HG02884 (cell line): Measurements from ENCODE around the gene KRT33B.
"Not testable (repeated sequence)": the region's sequence is repeated elsewhere in the genome, so short reads cannot be mapped to it uniquely, and the experiment has no call there.

Experiments used
- ATAC-seq: cut with Tn5 transposase; IDR thresholded peaks from one replicate; pipeline ENCODE4 v1.9.1; 2021; ENCODE audit warnings: mild to moderate bottlenecking, moderate library complexity; ENCODE audit not compliant: unreplicated experiment

KRT33B gene

DNA sequence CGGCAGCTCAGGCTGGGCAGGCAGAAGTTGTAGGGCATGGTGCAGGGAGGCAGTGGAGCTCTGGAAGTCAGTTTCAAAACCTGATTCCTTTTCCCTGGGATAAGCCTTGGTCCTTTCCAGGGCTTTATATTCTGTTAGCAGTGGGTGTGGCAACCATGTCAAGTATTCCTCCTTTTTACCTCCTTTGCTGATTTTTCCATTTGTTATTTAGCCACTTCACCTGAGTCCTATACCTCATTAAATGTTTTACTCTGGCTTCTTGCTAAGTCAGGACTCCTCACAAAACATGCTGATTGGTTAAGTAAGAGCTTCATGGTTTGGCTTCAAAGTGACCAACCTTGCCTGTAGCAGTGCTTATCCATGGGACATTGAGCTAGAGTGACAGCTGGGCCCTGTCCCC, at the start of gene KRT33B:
Gene KRT33B (minus strand): TSS at position 101 of the 400 bp plus-strand sequence. CDS start 63 bp downstream, at position 38.
- ATAC-seq: no peak

DNA sequence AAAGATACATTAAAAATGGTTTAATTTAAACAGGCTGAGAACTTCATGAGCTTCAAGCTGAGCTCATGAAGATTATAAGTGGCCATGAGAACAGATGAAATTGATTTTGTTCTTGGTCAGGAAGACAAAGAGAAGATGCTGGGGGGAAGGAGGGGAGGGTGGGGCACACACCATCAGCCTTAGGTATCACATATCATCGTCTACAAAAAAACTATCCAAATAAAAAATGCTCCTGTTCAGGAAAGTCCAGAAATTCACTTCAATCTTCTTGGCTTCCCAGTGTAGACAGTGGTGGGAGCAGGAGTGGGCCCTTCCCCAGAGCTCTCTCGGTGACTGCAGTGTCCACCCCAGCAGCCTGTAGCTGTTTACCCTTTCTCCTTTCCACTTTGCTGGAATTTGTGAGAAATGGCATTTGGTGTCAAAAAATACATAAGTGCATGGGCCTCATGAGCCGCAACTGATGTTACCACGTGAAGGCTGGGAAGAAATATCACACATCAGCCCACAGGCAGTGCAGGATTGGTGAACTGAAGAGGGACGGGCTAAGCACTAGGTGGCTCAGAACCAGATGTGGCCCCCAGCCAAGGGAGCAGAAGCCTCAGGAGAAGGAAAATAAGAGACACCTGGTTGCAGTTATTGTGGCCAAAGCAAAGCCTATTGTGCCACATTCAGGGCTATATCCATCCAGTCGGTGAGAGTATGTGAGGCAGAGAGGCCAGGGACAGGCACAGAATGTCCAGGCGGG, 48.7 kb upstream of the KRT33B start:
- no peak for ATAC-seq

DNA sequence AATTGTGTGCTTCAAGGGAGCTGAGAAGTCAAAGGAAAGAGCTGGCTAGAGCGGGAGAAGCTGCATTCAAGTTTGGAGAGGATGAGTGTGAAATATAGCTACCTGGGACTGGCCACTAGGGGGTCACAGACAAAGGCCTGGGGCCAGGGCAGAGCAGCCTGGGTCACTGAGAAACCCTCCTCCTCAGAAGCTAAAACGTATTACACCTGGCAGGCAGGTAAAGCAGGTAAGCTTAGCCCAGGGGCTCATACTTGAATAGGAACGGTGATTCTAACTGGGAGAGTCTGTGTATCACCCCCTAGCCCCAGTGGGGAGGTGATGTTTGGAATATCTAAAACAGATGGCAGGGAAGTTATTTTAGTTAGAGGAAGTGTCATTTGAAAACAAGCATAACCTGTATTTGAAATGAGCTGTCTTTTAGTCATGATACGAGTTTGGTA, 48.0 kb upstream of the KRT33B start:
- no peak for ATAC-seq

DNA sequence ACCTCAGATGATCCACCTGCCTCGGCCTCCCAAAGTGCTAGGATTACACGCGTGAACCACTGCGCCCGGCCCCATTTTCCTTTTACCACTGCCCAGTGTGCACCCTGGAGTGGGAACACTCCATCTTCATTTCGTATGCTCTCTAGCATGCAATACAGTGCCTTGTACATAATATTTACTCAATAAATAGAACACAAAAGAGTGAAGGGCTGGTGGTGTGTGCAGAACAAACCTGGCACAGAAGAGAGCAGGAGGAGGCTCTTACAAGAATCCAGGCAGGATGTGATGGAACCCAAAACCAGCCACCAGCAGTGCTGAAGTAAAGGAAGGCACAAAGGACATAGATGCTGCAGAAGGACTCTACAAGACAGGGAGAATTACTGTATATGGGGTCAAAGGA, 47.5 kb upstream of the KRT33B start:
- no peak for ATAC-seq

DNA sequence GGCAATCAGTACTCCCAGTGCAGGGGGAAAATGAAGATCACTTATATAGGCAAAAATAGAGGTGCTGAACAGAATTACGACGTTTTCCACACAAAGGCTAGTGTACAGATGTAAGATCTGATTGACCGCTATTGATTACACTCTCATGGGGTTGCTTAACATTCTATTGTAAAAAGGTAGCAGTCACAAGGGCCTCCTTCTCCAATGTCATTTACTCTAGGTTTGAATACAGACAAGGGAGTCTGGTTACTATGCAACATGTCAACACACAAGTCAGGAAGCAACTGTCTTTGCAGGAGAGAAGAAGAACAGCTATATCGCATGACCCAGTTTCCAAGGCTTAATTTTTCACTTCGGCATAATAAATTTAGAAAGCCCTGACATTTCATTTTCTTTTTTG, 46.9 kb upstream of the KRT33B start:
- no peak for ATAC-seq

DNA sequence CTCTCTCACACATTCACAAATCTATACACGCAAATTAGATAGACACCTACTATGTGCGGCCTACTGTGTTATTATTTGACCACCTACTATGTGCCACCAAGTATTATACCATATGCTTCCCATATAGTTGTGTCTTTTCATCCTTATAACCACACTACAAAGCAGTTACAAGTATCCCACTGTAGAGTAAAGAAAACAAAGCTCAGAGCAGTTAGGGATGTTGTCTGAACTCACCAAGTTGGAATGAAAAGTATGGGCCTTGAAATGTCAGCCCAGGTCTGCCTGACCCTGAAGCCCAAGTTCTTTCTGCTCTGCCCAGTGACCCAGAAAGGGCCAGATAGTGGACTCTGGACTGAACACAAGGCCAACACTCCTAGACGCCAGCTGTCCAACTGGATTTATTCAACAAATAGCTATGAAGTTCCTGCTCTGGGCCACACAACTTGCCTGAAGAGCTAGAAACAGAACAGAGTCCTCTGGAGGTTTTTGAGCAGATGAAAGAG, 46.3 kb upstream of the KRT33B start:
- ATAC-seq: no peak

DNA sequence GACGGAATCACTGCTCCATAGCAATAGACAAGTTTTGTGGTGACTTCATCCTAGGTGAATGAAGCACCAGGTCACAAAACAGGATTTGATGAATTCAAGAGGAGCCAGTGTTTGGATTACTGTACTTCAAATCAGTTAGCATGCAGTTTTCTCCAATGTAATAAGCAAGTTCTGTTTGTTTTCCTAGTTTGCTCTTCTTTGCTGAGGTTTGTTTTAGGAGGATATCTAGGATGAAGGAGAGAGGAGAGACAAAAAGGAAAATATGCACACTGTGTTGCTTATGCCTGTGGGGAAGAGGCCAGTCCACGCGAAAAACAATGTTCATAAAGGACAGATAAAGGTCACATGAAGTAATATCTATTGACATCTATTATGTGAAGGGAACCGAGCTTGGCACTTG, 45.8 kb upstream of the KRT33B start:
- ATAC-seq: no peak

DNA sequence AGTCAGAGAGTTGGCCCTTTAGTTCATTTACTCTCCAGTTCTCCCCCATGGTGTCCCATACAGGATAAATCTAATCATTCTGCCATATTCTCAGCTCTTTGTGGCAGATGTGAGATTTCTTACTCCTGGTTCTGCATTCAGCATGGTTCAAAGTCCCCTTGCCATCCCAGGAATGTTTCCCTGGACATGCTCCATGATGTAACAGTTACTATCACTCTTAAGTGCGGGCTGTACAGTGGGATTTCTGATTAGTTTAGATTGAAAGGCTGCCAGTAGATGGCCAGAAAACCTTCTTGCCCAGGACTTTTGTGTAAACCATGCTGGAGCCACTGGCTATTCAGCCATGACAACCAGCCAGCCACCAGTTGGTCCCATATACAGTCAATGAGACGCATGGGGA, 44.4 kb upstream of the KRT33B start:
- no peak for ATAC-seq

DNA sequence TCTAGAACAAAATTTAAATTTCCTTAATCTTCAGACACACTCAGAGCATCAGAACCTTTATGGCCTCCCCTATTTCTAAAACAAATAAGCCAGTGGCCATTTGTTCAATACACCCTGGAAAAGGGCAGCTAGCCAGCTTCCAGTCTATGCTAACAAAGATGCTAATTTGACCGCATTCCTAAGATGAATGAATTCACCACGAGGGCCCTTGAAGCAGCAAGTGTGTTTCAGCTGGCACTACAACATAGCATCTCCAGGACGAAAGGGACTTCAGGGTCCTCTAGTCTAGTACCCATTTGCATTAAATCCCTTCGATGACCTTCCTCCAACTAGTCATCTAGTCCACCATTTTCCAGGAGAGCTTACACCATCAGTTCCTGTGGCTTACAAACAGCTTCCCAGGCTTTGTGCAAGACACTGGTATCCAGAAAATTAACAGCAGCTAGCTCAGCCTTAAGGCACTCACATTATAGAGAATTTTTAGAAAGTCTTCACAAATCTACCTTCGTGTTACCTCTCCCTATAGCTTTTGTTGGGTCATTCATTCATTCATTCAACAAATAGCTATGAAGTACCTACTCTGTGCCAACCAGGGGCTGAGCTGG, 43.8 kb upstream of the KRT33B start:
- ATAC-seq: no peak

DNA sequence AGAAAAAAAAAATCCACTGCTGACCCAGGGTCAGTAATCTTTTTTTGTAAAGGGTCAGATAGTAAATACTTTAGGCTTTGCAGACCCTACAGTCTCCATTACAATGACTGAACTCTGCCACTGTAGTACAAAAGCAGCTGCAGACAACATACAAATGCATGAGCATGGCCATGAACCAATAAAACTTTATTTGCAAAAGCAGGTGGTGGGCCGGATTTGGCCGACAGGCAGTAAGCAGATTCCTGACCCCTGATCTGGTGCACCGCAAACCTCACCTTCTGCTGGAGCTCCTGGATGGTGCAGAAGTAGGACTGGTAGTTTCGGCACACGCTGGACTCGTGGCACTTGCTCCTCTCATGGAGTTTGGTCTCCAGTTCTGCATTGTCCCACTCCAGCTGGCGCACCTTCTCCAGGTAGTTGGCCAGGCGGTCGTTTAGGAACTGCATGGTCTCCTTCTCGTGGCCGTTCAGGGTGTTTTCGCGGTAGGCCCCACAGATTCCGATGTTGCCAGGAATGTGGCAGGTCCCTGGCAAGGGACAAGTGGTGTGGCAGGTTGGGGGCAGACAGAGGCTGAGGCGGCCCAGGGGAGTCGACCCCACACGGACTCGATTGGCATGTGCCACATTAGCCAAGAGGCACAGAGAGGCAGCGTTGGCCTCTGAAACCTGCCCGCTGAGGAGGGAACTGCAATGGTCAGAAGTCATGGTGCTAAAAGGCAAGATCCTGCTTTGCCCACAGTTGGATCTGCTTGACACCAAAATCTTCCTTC, 41.6 kb upstream of the KRT33B start:
- ATAC-seq: no peak

DNA sequence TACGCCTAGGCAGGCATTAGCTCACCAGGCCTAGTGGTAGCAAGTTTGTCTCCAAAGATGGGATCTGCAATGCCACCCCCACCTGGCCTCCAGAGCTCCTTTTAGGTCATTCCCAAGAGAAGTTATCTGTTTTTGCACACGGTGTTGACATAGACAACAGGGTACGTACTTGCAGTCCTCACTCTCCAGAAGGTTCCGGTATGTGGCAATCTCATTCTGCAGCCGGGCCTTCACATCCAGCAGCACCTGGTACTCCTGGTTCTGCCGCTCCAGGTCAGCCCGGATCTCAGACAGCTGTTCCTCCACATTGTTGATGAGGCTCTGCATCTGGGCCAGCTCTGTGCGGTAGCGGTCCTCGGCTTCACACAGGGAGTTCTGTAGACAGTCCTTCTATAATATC, 37.6 kb upstream of the KRT33B start:
- no peak for ATAC-seq

DNA sequence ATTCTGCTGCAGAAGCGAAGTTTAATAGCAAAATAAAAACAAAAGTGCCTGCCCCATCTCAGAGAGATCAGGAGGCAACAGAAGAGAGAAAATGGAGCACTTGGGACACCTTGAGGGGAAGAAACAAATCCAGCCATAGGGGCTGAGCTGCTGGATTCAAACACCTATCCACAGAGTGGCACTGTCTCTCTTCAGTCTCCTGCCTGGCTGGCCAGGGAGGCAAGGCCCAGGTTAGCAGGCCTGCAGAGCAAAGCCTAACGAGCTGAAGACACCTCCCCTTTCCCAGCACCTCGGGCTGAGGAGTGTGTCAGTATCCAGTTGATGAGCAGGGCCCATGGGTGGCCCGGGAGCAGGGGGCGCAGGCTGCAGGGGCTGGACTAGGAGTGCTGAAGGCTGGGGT, 36.6 kb upstream of the KRT33B start:
- no peak for ATAC-seq

DNA sequence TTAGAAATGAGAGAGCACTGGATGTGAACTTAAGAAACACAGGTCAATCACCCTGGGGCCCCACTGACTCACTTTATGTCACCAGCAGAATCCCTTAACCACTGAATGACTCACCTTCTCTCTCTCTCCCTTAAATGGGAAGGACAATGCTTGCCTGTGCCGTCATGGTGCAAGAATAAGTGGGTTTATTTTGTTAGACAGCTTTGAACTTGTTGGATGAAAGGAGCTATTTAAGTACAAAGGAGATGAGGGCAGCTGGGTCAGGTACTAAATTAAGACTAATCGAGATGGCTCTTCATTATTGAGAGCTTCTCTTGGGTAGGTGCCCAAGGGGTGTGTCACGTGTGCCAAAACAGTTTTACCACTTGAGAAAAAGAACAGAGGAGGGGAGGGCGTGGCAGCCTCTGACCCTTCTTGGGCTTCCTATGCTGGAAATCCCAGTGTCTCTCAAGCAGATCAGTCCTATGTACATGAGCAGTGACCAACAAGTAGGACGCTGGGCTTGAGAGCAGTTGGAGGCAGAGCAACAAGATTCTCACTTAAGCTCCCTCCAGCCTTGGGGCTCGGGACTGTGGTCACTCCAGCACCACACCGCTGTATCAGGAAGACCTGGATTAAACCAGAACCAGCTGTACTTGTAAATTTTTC, 34.5 kb upstream of the KRT33B start:
- ATAC-seq: no peak

DNA sequence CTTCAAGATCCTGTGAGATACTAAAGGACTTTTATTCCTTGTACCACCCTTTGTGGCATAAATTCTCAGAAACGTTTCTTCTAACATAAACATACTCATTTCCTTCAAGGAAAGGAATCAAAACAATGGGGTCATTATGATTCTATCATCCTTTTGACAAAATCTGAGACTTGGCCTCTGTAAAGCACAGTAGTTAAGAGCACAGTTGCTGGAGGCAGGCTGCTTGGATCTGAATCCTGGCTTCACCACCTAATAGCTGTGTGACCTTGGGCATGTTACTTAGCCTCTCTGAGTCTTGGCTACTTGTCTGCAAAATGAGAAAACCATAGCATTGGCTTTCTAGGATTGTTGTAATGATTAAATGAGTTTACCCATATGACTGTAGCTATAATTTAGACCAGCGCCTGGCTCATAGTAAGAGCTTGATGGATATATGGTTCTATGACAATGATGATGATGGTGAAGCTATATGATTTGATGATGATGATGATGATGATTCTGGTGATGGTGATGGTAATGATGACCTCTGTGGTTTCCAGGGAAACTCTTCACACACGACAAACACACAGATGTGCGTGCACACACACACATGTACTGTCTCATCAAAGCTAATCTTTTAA, 33.9 kb upstream of the KRT33B start:
- no peak for ATAC-seq

DNA sequence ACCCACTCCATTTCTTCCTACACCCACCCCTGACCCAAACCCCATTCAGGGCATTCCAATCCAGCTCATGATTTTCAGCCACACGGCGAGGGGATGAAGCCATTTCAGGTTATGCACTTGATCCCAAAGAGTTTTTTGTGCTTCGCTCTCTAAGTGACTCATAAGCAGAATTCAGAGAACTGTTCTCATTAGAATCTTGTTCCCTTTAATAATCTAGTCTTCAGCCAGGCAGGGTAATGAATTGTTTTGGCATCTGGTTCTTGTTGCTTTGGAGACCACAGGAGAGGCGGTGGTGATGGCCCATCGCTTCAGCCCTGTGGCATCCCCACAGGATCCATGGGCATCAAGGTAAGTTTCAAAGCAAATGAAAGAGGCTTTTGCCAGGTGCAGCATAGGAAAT, 32.5 kb upstream of the KRT33B start:
- ATAC-seq: no peak

DNA sequence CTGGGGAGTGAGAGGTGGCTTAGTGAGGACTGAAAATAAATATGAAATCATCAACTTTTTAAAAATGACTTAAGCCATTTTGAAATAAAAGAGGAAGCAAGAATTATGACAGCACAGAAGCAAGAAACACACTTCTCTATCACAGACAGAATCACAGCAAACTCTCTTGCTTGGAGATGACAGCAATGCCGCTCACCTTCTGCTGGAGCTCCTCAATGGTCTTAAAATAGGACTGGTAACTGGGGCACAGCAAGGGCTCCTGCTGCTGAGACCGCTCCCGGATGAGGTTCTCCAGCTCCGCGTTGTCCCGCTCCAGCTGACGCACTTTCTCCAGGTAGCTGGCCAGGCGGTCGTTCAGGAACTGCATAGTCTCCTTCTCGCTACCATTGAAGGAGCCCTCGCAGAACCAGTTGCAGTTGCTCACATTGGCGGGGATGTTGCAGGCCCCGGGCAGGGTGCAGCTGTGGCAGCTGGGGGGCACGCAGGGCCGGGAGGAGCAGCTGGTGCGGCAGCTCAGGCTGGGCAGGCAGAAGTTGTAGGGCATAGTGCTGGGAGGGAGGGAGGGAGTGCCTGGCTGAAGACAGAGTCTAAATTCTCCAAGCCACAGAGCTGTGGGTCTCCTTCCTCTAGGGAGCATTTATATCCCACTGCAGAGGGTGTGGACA, 27.5 kb upstream of the KRT33B start, which contains the start of gene KRT31:
Gene KRT31 (minus strand): TSS at position 613 of the 665 bp plus-strand sequence. CDS start 69 bp downstream, at position 544.
- no peak for ATAC-seq

DNA sequence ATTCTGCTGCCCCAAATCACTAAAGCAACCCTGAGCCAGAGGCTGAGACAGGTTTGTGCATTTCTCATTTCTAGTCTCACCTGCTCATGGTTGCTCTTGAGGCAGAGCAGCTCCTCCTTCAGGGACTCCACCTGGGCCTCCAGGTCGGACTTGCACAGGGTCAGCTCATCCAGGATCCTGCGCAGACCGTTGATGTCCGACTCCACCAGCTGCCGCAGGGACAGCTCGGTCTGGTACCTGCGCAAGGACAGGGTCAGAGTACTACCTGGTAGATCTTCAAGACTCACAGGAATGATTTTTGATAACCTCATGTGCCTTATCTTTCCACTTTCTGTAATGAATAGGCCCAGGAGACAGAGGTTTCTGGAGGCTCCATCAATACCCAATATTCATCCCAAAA, 26.7 kb upstream of the KRT33B start:
- no peak for ATAC-seq

DNA sequence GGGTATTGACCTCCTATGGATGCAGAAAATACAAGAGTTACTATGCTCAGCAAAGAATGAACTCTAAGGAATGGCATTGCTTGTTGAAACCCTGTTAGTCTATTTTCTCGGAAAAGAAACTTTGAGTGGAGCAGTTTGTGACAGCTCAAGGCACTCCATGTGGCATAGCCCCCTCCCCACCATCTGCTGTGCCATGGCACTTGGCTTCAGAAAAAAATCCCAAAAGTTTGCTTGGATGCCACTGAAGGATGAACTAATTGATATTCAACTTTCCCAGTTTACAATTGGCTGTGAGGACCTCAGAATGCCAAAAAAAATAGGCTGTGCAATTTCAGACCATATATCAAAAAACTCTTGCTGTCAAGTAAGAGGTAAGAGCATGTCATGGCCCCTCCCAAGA, 26.0 kb upstream of the KRT33B start:
- no peak for ATAC-seq

DNA sequence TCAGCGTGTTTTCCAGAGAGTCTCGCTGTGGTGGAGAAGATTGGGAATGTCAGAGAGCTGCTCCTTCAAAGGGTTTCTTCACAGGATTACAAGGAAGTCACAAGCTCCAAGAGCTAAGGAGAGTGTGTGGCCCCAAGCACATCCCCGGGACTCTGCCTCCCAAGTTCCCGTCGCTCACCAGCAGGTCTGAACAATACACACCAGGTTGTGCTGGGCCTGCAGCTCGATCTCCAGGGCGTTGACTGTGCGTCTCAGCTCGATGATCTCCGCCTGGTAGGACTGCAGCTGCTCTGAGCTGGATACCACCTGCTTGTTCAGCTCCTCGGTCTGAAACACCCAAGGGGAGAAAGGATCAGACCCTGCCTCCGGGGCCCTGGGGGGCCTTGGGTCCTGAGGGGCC, 25.4 kb upstream of the KRT33B start:
- not testable (repeated sequence) for ATAC-seq
